ENCODE measurements around the gene PRKAR2A.
A peak's percentile ranks its signal among the peaks of the same experiment; 100 is the strongest.
"Not testable (repeated sequence)": the region's sequence is repeated elsewhere in the genome, so short reads cannot be mapped to it uniquely, and the experiment has no call there.

PRKAR2A gene

GRCh38 chr3:48782046-48782445 lies 65.6 kb downstream of the PRKAR2A start:
- H3K4me3 ChIP-seq (ENCODE audit: low read depth, low read length): no peak overlapping the region
- TF ChIP-seq, protein P1, sequence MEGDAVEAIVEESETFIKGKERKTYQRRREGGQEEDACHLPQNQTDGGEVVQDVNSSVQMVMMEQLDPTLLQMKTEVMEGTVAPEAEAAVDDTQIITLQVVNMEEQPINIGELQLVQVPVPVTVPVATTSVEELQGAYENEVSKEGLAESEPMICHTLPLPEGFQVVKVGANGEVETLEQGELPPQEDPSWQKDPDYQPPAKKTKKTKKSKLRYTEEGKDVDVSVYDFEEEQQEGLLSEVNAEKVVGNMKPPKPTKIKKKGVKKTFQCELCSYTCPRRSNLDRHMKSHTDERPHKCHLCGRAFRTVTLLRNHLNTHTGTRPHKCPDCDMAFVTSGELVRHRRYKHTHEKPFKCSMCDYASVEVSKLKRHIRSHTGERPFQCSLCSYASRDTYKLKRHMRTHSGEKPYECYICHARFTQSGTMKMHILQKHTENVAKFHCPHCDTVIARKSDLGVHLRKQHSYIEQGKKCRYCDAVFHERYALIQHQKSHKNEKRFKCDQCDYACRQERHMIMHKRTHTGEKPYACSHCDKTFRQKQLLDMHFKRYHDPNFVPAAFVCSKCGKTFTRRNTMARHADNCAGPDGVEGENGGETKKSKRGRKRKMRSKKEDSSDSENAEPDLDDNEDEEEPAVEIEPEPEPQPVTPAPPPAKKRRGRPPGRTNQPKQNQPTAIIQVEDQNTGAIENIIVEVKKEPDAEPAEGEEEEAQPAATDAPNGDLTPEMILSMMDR (conservative IDR thresholded peaks at IDR 0.05; ENCODE audit: low read depth, low read length): no peak
- no peak for DNase-seq (ENCODE audit: low read depth)

GRCh38 chr3:48778565-48778964 lies 69.1 kb downstream of the PRKAR2A start:
- DNase-seq (ENCODE audit: low read depth); H3K4me3 ChIP-seq (ENCODE audit: low read depth, low read length): not testable (repeated sequence)

DNA sequence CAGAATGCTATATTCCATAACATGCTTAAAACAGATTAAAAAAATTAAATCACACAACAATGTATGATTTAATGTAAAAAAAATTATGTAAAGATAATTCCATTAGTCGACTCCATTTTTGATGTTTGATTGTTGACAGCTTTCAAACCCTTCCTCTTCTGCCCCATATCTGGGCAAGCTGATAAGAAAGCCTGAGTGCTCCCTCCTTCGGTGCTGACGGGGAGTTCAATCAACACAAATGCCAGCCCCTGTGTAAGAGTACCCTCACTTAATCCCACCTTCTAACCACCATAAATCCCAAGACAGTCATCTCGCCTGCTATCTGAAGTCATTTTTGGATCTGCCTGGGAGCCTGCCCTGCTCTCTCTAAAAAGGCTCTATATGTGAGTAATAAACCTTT lies 70.8 kb downstream of the PRKAR2A start:
- no peak for DNase-seq (ENCODE audit: low read depth)
- H3K4me3 ChIP-seq (ENCODE audit: low read depth, low read length): no peak overlapping the region
- TF ChIP-seq, protein P1 (conservative IDR thresholded peaks at IDR 0.05; ENCODE audit: low read depth, low read length): no peak

DNA sequence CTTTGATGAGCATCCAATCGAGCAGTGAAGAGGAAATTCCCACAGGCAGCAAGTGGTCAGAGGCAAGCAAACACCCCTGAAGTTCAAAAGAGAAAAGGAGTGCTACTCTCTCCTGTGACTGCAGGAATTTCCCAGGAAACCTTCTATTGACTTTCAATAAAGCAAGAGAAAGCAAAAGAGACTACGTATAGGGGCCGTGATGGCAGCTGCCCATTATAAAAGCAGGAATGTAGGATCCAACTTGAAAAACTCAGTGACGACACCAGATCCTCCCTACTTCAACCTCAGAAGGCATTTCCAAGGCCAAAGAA lies 77.5 kb downstream of the PRKAR2A start:
- TF ChIP-seq, protein P1 (conservative IDR thresholded peaks at IDR 0.05; ENCODE audit: low read depth, low read length): no peak
- no peak for DNase-seq (ENCODE audit: low read depth)
- H3K4me3 ChIP-seq (ENCODE audit: low read depth, low read length): no peak overlapping the region

GRCh38 chr3:48765376-48765775 lies 82.3 kb downstream of the PRKAR2A start:
- TF ChIP-seq, protein P1 (conservative IDR thresholded peaks at IDR 0.05; ENCODE audit: low read depth, low read length): peak; percentile 29
- no peak overlapping the region for H3K4me3 ChIP-seq (ENCODE audit: low read depth, low read length)
- DNase-seq (ENCODE audit: low read depth): peak; percentile 33

DNA sequence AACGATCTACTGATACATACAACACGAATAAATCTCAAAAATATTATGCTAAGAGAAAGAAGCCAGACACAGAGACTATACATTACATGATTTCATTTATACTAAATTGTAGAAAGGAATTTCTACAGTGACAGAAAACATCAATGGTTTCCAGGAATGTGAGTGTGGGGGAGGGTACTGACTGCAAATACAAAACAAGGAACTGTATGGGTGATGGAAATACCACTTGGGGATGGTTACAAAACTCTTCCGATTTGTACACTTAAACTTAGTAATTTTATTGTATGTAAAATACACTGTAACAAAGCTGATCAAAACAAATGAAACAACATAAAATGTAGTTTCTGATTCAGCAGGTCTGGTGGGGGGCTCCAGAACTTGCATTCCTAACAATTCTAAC lies 84.9 kb downstream of the PRKAR2A start:
- DNase-seq (ENCODE audit: low read depth): no peak
- H3K4me3 ChIP-seq (ENCODE audit: low read depth, low read length): no peak overlapping the region
- TF ChIP-seq, protein P1 (conservative IDR thresholded peaks at IDR 0.05; ENCODE audit: low read depth, low read length): no peak

- not testable (repeated sequence) for DNase-seq (ENCODE audit: low read depth); H3K4me3 ChIP-seq (ENCODE audit: low read depth, low read length)
Observed at GRCh38 chr3:48759991-48760540, 87.6 kb downstream of the PRKAR2A start.

- DNase-seq (ENCODE audit: low read depth): peak; percentile 56
- H3K4me3 ChIP-seq (ENCODE audit: low read depth, low read length): not testable (repeated sequence)
Observed at GRCh38 chr3:48759531-48759930, 88.1 kb downstream of the PRKAR2A start.

- DNase-seq (ENCODE audit: low read depth): no peak
- H3K4me3 ChIP-seq (ENCODE audit: low read depth, low read length): no peak overlapping the region
- TF ChIP-seq, protein P1 (conservative IDR thresholded peaks at IDR 0.05; ENCODE audit: low read depth, low read length): no peak
Observed at GRCh38 chr3:48759071-48759470, 88.6 kb downstream of the PRKAR2A start.

All from choroid plexus epithelial cell (primary cell).